Nephron (organoid): ENCODE results near the gene MAP3K13.

Experiments
- H3K27ac Mint-ChIP-seq, 3 experiments: 2 replicates each; pipeline ENCODE4 v1.8.0; 2020; ENCODE audit warnings: mixed read lengths in 3 of 3, mild to moderate bottlenecking in 2 of 3, moderate library complexity in 1 of 3
- H3K27me3 Mint-ChIP-seq: 2 replicates; pipeline ENCODE4 v1.8.0; 2021; ENCODE audit warnings: low read depth, mild to moderate bottlenecking, moderate library complexity, mixed read lengths
- H3K36me3 Mint-ChIP-seq: 2 replicates; pipeline ENCODE4 v1.8.0; 2020; ENCODE audit warnings: low read depth, mixed read lengths
- H3K4me1 Mint-ChIP-seq: 2 replicates; pipeline ENCODE4 v1.8.0; 2020; ENCODE audit warnings: mixed read lengths
- H3K4me3 Mint-ChIP-seq, 3 experiments: 2 replicates each; pipeline ENCODE4 v1.8.0; 2020; ENCODE audit warnings: mild to moderate bottlenecking in 3 of 3, mixed read lengths in 3 of 3, moderate library complexity in 2 of 3
- H3K9me3 Mint-ChIP-seq: 2 replicates; pipeline ENCODE4 v1.8.0; 2020; ENCODE audit warnings: mixed read lengths
- TF ChIP-seq, protein P1 (sequence below), 3 experiments: fragments of 200-600 bp; sonication (generic); IDR thresholded peaks; one replicate each; pipeline ENCODE4 v1.5.0; 2021; ENCODE audit warnings: antibody characterized with exemption in 3 of 3; ENCODE audit not compliant: unreplicated experiment in 3 of 3

The MAP3K13 gene

GRCh38 chr3:185328324-185329004 lies 34.5 kb upstream of the MAP3K13 start:
- Mint-ChIP-seq H3K27me3 (no peaks in the 10 kb centered on the region), H3K27ac (peak overlapping the region; percentile 76 to 92 (median 88)), H3K36me3 (no peaks in the 10 kb centered on the region), H3K4me1 (peaks cover 25% of the 10 kb centered on the region), H3K4me3 (peak overlapping the region in 1 of 3 experiments; percentile 26), H3K9me3 (no peaks in the 10 kb centered on the region)
- TF ChIP-seq, protein P1, sequence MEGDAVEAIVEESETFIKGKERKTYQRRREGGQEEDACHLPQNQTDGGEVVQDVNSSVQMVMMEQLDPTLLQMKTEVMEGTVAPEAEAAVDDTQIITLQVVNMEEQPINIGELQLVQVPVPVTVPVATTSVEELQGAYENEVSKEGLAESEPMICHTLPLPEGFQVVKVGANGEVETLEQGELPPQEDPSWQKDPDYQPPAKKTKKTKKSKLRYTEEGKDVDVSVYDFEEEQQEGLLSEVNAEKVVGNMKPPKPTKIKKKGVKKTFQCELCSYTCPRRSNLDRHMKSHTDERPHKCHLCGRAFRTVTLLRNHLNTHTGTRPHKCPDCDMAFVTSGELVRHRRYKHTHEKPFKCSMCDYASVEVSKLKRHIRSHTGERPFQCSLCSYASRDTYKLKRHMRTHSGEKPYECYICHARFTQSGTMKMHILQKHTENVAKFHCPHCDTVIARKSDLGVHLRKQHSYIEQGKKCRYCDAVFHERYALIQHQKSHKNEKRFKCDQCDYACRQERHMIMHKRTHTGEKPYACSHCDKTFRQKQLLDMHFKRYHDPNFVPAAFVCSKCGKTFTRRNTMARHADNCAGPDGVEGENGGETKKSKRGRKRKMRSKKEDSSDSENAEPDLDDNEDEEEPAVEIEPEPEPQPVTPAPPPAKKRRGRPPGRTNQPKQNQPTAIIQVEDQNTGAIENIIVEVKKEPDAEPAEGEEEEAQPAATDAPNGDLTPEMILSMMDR (IDR thresholded peaks at IDR 0.05; ENCODE audit: unreplicated experiment in 3 of 3): no peak

GRCh38 chr3:185330238-185330637 lies 32.7 kb upstream of the MAP3K13 start:
- TF ChIP-seq, protein P1 (IDR thresholded peaks at IDR 0.05; ENCODE audit: unreplicated experiment in 3 of 3): no peak
- no peaks in the 10 kb centered on the region for H3K27me3 Mint-ChIP-seq
- H3K4me3 Mint-ChIP-seq: peak overlapping the region in 1 of 3 experiments; percentile 33
- peak overlapping the region in 2 of 3 experiments; percentile 58 to 61 for H3K27ac Mint-ChIP-seq
- H3K36me3 Mint-ChIP-seq: no peaks in the 10 kb centered on the region
- H3K9me3 Mint-ChIP-seq: no peaks in the 10 kb centered on the region
- H3K4me1 Mint-ChIP-seq: peaks cover 25% of the 10 kb centered on the region

GRCh38 chr3:185330644-185331043 lies 32.3 kb upstream of the MAP3K13 start:
- H3K27ac Mint-ChIP-seq: peak overlapping the region in 2 of 3 experiments; percentile 58 to 61
- H3K36me3 Mint-ChIP-seq: no peaks in the 10 kb centered on the region
- no peak overlapping the region for H3K4me3 Mint-ChIP-seq
- no peaks in the 10 kb centered on the region for H3K9me3 Mint-ChIP-seq
- H3K4me1 Mint-ChIP-seq: peaks cover 25% of the 10 kb centered on the region
- no peaks in the 10 kb centered on the region for H3K27me3 Mint-ChIP-seq
- TF ChIP-seq, protein P1 (IDR thresholded peaks at IDR 0.05; ENCODE audit: unreplicated experiment in 3 of 3): no peak

DNA sequence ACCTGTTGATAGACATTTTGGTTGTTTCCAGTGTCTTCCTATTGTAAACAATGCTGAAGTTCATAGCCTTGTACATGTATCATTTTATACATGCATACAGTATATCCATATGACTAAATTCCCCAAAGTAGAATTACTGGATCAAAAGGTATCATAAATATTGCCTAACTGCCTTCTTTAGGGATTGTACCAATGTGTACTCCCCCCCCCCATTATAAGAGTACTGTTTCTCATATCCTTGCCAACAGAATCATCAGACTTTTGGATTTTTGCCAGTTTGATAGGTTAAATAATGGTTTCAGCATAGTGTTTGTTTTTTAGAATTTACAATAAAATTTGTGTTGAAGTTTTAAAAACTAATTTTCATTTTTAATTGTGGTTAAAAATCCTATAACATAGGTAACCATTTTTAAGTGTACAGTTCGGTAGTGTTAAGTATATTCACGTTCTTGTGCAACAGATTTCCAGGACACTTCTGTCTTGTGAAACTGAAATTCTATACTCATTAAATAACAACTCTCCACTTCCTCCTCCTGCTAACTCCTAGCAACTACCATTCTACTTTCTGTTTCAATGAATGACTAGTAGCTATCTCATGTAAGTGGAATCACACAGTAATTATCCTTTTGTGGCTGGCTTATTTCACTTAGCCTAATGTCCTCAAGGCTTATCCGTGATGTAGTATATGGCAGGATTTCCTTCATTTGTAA lies 30.8 kb upstream of the MAP3K13 start:
- TF ChIP-seq, protein P1 (IDR thresholded peaks at IDR 0.05; ENCODE audit: unreplicated experiment in 3 of 3): no peak
- Mint-ChIP-seq H3K36me3 (no peaks in the 10 kb centered on the region), H3K9me3 (no peaks in the 10 kb centered on the region), H3K27me3 (no peaks in the 10 kb centered on the region), H3K4me3 (no peak overlapping the region), H3K27ac (peak overlapping the region in 1 of 3 experiments; percentile 1), H3K4me1 (peaks cover 26% of the 10 kb centered on the region)

DNA sequence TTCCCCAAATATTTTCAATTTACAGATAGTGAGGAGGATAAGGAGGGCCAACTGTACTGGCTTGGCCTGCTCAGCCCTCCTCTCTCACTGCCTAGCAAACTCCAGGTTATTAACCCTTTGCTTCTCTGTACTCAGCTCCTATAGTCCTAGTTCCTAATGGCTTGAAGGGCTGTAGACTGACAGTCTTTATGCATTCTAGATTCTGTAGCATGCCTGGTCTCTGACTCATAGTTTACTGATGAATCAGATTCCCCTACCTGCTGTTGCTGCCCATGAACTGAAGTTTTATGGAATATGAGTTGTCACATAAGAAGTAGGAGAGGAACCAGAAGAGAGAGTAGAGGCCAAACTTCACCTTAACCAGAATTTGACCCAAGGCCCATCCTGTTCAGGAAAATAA lies 27.1 kb upstream of the MAP3K13 start:
- Mint-ChIP-seq H3K36me3 (no peaks in the 10 kb centered on the region), H3K4me1 (peaks cover 19% of the 10 kb centered on the region), H3K27me3 (no peaks in the 10 kb centered on the region), H3K27ac (peak overlapping the region in 2 of 3 experiments; percentile 66 to 86), H3K4me3 (no peak overlapping the region), H3K9me3 (no peaks in the 10 kb centered on the region)
- TF ChIP-seq, protein P1 (IDR thresholded peaks at IDR 0.05; ENCODE audit: unreplicated experiment in 3 of 3): no peak
